Effector memory CD4-positive, alpha-beta T cell (primary cell): ENCODE data around the gene MEF2B.

Source experiments
- DNase-seq, 3 donors: peaks; one replicate each; pipeline ENCODE4 v3.0.0-alpha.2; 2020
- H3K27ac ChIP-seq: 2 replicates; pipeline ENCODE4 v1.7.0; 2013; ENCODE audit warnings: mild to moderate bottlenecking, low read length, moderate library complexity; ENCODE audit not compliant: insufficient read depth, poor library complexity, severe bottlenecking
- H3K27me3 ChIP-seq: replicated peaks from 2 replicates; pipeline ENCODE4 v1.7.0; 2013; ENCODE audit warnings: mild to moderate bottlenecking, low read length; ENCODE audit not compliant: insufficient read depth, control insufficient read depth, poor library complexity, severe bottlenecking
- H3K36me3 ChIP-seq: 2 replicates; pipeline ENCODE4 v1.7.0; 2013; ENCODE audit warnings: mild to moderate bottlenecking, low read length, moderate library complexity; ENCODE audit not compliant: control insufficient read depth, insufficient read depth
- H3K4me1 ChIP-seq: 2 replicates; pipeline ENCODE4 v1.7.0; 2013; ENCODE audit warnings: low read length, mild to moderate bottlenecking; ENCODE audit not compliant: control insufficient read depth, insufficient read depth, poor library complexity, severe bottlenecking
- H3K4me3 ChIP-seq: 2 replicates; pipeline ENCODE4 v1.7.0; 2013; ENCODE audit warnings: low read length, low read depth, mild to moderate bottlenecking; ENCODE audit not compliant: insufficient read depth, poor library complexity, severe bottlenecking
- H3K9me3 ChIP-seq: 2 replicates; pipeline ENCODE4 v1.7.0; 2013; ENCODE audit warnings: mild to moderate bottlenecking, low read length, moderate library complexity; ENCODE audit not compliant: control insufficient read depth

MEF2B gene

DNA sequence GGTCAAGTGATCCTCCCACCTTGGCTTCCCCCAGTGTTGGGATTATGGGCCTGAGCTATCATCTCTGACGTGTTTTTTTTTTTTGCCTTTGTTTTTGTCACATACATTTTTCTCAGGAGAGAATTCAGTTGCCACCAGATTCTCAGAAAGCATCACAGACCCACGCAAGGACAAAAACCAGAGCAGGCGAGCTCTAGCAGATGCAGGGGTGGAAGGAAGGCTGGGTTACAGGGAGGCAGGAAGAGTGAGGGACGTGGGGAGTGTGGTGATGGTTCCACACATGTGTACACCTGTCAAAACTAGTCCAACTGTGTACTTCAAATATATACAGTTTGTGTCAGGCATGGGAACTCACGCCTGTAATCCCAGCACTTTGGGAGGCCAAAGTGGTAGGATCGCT, 36.1 kb downstream of the MEF2B start:
- Histone ChIP-seq H3K27ac (no peak overlapping the region), H3K4me3 (no peak overlapping the region), H3K36me3 (no peaks in the 10 kb centered on the region), H3K27me3 (no peaks in the 10 kb centered on the region), H3K9me3 (no peaks in the 10 kb centered on the region), H3K4me1 (peaks cover 17% of the 10 kb centered on the region)
- no peak for DNase-seq

DNA sequence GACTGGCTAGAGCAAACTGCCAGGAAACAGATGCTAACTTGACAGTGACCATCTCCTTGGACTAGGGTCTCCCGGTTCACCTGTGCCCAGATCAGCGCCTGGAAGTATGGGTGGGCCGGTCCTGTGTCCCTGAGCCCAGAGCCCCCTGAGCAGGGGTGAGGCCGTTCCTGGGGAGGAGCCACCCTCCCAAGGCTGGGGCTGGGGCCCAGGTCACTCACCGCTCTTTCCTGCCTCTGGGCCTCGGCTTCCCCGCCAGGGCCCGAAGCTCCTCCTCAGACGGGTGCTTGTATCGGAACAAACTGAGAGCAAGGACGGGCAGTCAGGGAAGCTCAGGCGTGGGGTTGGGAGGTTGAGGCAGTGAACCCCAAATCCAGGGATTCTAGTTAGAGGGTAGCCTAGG, 37.2 kb downstream of the MEF2B start:
- no peaks in the 10 kb centered on the region for H3K9me3 ChIP-seq
- H3K36me3 ChIP-seq = no peaks in the 10 kb centered on the region
- no peaks in the 10 kb centered on the region for H3K27me3 ChIP-seq
- DNase-seq = no peak
- H3K27ac ChIP-seq = no peak overlapping the region
- H3K4me3 ChIP-seq = no peak overlapping the region
- H3K4me1 ChIP-seq = peaks cover 14% of the 10 kb centered on the region

DNA sequence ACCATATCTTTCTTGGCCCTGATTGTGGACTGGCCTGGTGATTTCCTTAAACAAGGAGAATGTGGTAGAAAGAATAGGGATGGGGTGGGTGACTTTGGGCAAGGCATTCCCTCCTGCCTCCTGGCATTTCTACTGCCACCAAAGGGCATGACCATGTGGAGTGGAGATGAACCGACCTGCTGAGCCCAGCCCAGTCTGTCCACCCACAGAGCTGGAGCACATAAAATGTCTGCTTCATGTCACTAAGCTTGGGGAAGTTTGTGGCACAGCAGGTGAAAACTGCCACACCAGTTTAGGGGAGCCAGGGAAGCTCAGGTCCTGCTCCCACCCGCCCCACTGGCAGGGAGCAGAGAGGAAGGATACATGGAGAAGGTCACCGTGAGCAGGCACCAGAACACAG, 38.1 kb downstream of the MEF2B start:
- no peaks in the 10 kb centered on the region for H3K9me3 ChIP-seq
- H3K27ac ChIP-seq = no peak overlapping the region
- no peaks in the 10 kb centered on the region for H3K36me3 ChIP-seq
- no peaks in the 10 kb centered on the region for H3K27me3 ChIP-seq
- peaks cover 7% of the 10 kb centered on the region for H3K4me1 ChIP-seq
- no peak overlapping the region for H3K4me3 ChIP-seq
- no peak for DNase-seq

DNA sequence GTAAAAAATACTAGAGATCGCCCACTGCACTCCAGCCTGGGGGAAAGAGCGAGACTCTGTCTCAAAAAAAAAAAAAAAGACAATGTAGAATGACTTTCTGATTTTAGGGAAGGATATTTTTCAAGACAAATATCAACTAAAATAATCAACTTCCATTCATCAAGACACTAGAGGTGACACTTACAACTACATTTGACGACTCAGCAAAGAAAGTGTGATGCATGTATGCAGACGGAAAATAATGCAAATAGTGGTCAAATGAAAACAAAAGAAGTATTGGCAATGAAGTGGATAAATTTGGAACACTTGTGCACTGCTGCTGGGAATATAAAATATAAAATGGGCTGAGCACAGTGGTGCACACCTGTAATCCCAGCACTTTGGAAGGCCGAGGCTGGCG, 44.0 kb downstream of the MEF2B start:
- H3K4me3 ChIP-seq = no peak overlapping the region
- DNase-seq = no peak
- no peaks in the 10 kb centered on the region for H3K36me3 ChIP-seq
- H3K27me3 ChIP-seq = no peaks in the 10 kb centered on the region
- no peak overlapping the region for H3K27ac ChIP-seq
- H3K9me3 ChIP-seq = no peaks in the 10 kb centered on the region
- H3K4me1 ChIP-seq = no peaks in the 10 kb centered on the region

DNA sequence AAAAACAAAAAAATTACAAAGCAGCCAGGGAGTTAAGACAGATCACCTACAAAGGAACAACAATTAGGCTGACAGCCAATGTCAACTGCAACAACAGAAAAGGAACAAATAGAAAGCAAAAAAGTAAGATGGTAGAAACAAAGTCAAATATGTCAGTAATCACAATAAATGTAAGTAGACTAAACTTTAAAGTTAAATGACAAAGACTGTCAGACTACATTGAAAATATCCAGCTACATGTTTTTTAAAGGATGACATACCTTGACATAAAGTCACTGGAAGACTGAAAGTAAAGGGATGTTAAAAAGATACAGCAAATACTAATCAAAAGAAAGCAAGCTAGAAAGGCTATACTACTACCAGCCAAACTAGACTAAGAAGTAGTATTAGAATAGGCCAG, 46.7 kb downstream of the MEF2B start:
- no peaks in the 10 kb centered on the region for H3K27me3 ChIP-seq
- DNase-seq = no peak
- no peak overlapping the region for H3K27ac ChIP-seq
- H3K4me1 ChIP-seq = no peaks in the 10 kb centered on the region
- no peaks in the 10 kb centered on the region for H3K9me3 ChIP-seq
- no peak overlapping the region for H3K4me3 ChIP-seq
- peaks cover 14% of the 10 kb centered on the region for H3K36me3 ChIP-seq

DNA sequence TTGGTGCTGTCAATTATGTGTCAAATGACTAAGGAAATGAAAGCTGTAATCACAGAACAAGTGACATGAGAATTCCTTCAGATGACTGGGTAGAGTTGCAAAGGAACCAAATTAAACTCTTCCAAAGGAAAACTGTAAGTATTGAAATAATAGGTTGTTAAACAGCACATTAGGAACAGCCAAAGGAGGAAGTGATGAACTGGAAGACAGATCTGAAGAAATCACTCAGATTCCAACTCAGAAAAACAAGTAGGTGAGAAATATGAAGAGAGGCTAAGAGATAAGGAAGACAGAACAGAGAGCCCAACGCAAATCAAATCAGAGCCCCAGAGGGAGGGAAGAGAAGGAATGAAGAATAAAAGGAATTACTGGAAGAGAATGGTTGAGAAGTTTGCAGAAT, 47.2 kb downstream of the MEF2B start:
- Histone ChIP-seq H3K27me3 (no peaks in the 10 kb centered on the region), H3K4me3 (no peak overlapping the region), H3K36me3 (peaks cover 14% of the 10 kb centered on the region), H3K9me3 (no peaks in the 10 kb centered on the region), H3K4me1 (no peaks in the 10 kb centered on the region), H3K27ac (no peak overlapping the region)
- no peak for DNase-seq

DNA sequence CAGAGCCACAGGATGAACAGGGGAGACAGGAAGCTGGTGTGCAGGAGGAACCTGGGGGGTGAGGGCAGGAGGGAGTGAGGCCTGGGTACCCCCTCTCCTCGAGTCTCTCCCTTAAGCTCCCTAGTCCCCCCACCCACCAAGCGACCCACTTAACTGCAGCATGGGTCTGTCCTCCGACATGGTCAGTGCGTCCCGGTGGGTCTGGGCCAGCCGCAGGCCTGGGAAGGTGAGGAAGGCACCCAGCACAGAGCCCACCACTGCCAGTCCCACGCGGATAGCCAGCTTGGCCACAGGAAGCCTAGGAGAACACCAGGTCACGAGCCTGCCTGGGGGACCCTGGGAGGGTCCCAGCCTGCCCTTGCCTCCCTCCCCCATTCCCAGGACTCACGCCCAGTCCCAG, 48.7 kb downstream of the MEF2B start:
- Histone ChIP-seq H3K9me3 (no peaks in the 10 kb centered on the region), H3K36me3 (peaks cover 14% of the 10 kb centered on the region), H3K4me3 (no peak overlapping the region), H3K27me3 (no peaks in the 10 kb centered on the region), H3K4me1 (no peaks in the 10 kb centered on the region), H3K27ac (no peak overlapping the region)
- no peak for DNase-seq

DNA sequence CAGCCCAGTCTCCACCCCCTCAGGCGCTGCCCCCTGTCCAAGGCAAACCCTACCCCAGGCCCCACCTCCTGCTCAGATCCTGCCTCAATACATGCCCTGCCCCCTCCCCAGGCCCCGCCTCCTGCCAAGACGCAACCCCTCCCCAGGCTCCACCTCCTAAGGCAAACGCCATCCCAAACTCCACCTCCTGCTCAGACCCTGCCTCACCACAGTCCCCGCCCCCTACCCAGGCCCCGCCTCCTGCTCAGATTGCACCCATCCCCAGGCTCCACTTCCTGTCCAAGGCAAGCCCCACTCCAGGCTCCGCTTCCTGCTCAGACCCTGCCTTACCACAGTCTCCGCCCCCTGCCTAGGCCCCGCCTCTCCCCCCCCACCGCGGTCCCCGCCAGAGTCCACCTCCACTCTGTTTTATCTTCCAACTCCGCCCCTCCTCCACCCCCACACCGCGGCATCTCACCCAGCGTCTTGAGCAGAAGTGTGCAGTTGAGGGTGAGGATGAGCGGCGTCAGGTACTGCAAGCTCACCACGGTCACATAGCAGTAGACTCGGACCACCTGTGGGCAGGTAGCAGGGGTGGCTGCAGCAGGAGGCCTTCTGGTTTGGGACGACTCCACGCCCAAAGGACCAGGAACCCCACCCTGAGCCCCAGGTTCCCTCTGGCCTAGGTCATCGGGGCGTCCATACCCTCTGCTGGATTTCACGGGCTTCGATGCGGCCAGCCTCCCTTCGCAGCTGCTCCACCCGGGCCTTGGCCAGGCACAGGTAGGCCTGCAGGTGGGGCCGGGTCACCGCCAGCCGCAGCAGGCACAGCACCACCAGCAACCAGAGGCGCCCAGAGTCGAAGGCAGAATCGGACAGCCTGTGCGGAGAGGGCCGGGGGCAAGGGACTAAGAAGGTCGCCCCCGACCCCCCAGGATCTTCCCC, 49.5 kb downstream of the MEF2B start:
- Histone ChIP-seq H3K9me3 (no peaks in the 10 kb centered on the region), H3K4me3 (no peak overlapping the region), H3K27ac (no peak overlapping the region), H3K4me1 (no peaks in the 10 kb centered on the region), H3K27me3 (no peaks in the 10 kb centered on the region), H3K36me3 (peaks cover 14% of the 10 kb centered on the region)
- DNase-seq = no peak

DNA sequence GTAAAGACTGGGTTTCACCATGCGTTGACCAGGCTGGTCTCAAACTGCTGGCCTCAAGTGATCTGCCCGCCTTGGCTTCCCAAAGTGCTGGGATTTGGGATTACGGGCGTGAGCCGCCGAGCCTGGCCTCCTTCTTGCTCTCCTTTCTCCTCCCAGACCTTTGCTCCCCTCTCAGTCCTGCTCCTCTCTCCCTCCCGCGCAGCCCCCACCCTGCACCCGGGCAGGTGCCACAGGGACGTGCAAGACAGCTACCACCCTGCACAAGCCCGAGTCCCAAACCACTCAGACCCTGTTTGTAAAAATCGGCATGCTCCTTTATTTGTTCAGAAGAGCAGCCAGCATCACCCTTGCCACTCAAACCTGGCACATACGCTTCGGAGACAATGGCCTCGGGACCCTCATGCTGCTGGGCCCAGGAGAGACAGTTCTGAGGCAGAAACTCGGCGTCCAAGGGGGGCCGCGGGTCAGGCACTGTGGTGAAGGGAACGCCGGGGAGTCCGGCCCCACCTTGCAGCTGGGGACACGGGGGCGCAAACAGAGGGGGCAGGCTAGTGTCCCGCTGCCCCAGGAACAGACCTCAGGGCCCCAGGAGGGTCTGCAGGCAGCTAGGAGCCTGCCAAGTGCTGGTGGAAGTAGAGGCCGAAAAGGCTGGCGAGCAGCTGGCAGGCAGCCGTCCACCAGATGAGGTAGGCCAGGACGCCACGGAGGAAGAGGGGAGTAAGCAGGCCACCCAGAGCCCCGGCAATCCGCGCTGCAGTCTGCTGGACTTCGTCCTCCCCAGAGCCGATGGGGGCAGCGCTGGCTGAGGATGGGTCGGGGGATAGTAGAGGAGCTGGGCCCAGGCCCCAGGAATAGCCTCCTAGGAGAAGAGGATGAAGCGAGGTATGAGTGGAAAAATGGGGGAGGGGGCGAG, 50.5 kb downstream of the MEF2B start:
- no peak for DNase-seq
- peaks cover 14% of the 10 kb centered on the region for H3K36me3 ChIP-seq
- H3K9me3 ChIP-seq = no peaks in the 10 kb centered on the region
- H3K27ac ChIP-seq = no peak overlapping the region
- no peaks in the 10 kb centered on the region for H3K4me1 ChIP-seq
- no peak overlapping the region for H3K4me3 ChIP-seq
- H3K27me3 ChIP-seq = no peaks in the 10 kb centered on the region

DNA sequence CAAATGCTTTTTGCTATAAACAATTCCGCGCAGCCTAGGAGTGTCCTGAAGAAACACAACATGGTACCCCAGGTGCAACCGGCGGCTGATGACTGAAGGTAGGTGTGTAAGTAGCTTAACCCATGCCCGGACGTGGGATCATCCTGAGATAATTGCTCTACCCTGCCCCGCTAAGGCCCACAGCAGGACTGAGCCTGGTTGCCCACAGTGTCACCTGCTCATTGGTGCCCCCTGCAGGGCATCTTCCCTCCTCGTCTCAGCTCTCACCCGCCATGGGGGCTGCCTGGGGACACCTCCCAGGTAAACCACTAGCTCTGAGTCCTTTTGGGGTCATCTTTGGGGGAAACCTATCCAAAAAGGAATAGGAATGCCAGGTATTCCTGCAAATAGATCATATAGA, 54.1 kb downstream of the MEF2B start:
- Histone ChIP-seq H3K27me3 (no peaks in the 10 kb centered on the region), H3K27ac (no peak overlapping the region), H3K4me1 (no peaks in the 10 kb centered on the region), H3K36me3 (peaks cover 14% of the 10 kb centered on the region), H3K4me3 (no peak overlapping the region), H3K9me3 (no peaks in the 10 kb centered on the region)
- peak in 1 of 3 donors; percentile 34 for DNase-seq
